ENCODE data around the gene GJA10.

- TF ChIP-seq CTCF (IDR thresholded peaks at IDR 0.05; ENCODE audit: borderline replicate concordance, extremely low read depth, low read length, poor library complexity, severe bottlenecking) (no peak), EZH2 (IDR thresholded peaks at IDR 0.05; ENCODE audit: borderline replicate concordance, low read depth, low read length, severe bottlenecking) (no peak)
Measured at GRCh38 chr6:89927791-89928550, 33.7 kb downstream of the GJA10 start.

Data from DND-41 (cell line).